ENCODE measurements around the gene CD209.

DNA sequence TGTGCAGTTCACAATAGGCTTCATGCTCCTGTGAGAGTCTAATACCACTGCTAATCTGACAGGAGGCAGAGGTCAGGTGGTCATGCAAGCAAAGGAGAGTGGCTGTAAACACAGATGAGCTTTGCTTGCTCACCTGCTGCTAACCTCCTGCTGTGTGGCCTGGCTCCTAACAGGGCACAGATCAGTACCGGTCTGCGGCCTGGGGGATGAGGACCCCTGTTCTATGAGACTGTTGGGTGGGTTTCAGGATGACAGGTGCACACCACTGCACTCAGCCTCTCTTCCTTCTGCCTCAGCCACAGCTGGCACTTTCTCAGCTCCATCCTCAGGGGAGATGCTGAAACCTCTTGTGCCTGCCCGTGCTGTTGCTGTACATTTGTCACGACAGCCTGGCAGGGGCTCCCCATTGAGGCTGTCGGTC lies 25.1 kb downstream of the CD209 start:
- TF ChIP-seq, protein P1, sequence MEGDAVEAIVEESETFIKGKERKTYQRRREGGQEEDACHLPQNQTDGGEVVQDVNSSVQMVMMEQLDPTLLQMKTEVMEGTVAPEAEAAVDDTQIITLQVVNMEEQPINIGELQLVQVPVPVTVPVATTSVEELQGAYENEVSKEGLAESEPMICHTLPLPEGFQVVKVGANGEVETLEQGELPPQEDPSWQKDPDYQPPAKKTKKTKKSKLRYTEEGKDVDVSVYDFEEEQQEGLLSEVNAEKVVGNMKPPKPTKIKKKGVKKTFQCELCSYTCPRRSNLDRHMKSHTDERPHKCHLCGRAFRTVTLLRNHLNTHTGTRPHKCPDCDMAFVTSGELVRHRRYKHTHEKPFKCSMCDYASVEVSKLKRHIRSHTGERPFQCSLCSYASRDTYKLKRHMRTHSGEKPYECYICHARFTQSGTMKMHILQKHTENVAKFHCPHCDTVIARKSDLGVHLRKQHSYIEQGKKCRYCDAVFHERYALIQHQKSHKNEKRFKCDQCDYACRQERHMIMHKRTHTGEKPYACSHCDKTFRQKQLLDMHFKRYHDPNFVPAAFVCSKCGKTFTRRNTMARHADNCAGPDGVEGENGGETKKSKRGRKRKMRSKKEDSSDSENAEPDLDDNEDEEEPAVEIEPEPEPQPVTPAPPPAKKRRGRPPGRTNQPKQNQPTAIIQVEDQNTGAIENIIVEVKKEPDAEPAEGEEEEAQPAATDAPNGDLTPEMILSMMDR (IDR thresholded peaks at IDR 0.05): no peak
- TF ChIP-seq POLR2AphosphoS5 (IDR thresholded peaks at IDR 0.05; ENCODE audit: low read depth, low read length): no peak

Data from Panc1 (cell line).